WTC11 (cell line): Measurements from ENCODE around the gene PHF12. TPM values are rescaled to one million over a fixed set of nuclear protein-coding genes. Genes with fewer than 3 reads are reported as not detected.

Source experiments
- ATAC-seq: fragments of 200-7000 bp; cut with Tn5 transposase; 2 replicates; pipeline ENCODE4 v1.10.0; 2021; ENCODE audit warnings: mild to moderate bottlenecking, moderate library complexity
- CTCF ChIA-PET: fragments of 300-600 bp; sonication (Branson Sonifier 250); formaldehyde crosslinking; loops from one replicate; lab custom pipeline; 2021; ENCODE audit warnings: antibody characterized with exemption; lab: Charles Lee
- POLR2A ChIA-PET: fragments of 350-600 bp; sonication (Branson Sonifier 250); formaldehyde crosslinking; loops from one replicate; lab custom pipeline; 2021; ENCODE audit warnings: antibody characterized with exemption; lab: Charles Lee
- DNase-seq: peaks from one replicate; pipeline ENCODE4 v3.0.0; 2021; ENCODE audit warnings: low spot score
- H3K27ac Mint-ChIP-seq: 2 replicates; pipeline ENCODE4 v1.8.0; 2021; ENCODE audit warnings: mixed read lengths
- H3K27me3 Mint-ChIP-seq: 2 replicates; pipeline ENCODE4 v1.8.0; 2021; ENCODE audit warnings: low read depth, mild to moderate bottlenecking, moderate library complexity, mixed read lengths
- H3K36me3 Mint-ChIP-seq: 2 replicates; pipeline ENCODE4 v1.8.0; 2021; ENCODE audit warnings: mixed read lengths
- H3K4me1 Mint-ChIP-seq: 2 replicates; pipeline ENCODE4 v1.8.0; 2022; ENCODE audit warnings: mixed read lengths
- H3K4me3 Mint-ChIP-seq: 2 replicates; pipeline ENCODE4 v1.8.0; 2021; ENCODE audit warnings: mild to moderate bottlenecking, moderate library complexity, mixed read lengths
- H3K9me3 Mint-ChIP-seq: 2 replicates; pipeline ENCODE4 v1.8.0; 2021; ENCODE audit warnings: mixed read lengths
- CBFB ChIP-seq: sonication (generic); formaldehyde crosslinking; IDR thresholded peaks from 2 replicates; pipeline ENCODE4 v1.8.1; 2022; ENCODE audit warnings: mild to moderate bottlenecking, low read depth, missing genetic modification reagents
- ESRRA ChIP-seq: sonication (generic); formaldehyde crosslinking; IDR thresholded peaks from 2 replicates; pipeline ENCODE4 v1.8.1; 2022; ENCODE audit warnings: mild to moderate bottlenecking, missing genetic modification reagents, borderline replicate concordance
- GTF2I ChIP-seq: fragments of 250-450 bp; sonication (Bioruptor Pico); conservative IDR thresholded peaks from 2 replicates; pipeline ENCODE4 v1.4.0; 2021; ENCODE audit warnings: mild to moderate bottlenecking
- IRF1 ChIP-seq: sonication (generic); formaldehyde crosslinking; IDR thresholded peaks from 2 replicates; pipeline ENCODE4 v1.8.0; 2023; ENCODE audit warnings: missing genetic modification reagents
- JUN ChIP-seq: sonication (generic); formaldehyde crosslinking; IDR thresholded peaks from 2 replicates; pipeline ENCODE4 v1.8.0; 2023; ENCODE audit warnings: mild to moderate bottlenecking, missing genetic modification reagents
- MAX ChIP-seq: sonication (generic); formaldehyde crosslinking; IDR thresholded peaks from 2 replicates; pipeline ENCODE4 v1.8.0; 2022; ENCODE audit warnings: mild to moderate bottlenecking, missing genetic modification reagents
- NFE2L1 ChIP-seq: sonication (generic); formaldehyde crosslinking; IDR thresholded peaks from 2 replicates; pipeline ENCODE4 v1.8.1; 2023; ENCODE audit warnings: missing genetic modification reagents
- RELA ChIP-seq: sonication (generic); formaldehyde crosslinking; IDR thresholded peaks from 2 replicates; pipeline ENCODE4 v1.8.1; 2022; ENCODE audit warnings: missing genetic modification reagents, mild to moderate bottlenecking, borderline replicate concordance
- SMAD4 ChIP-seq: sonication (generic); formaldehyde crosslinking; IDR thresholded peaks from 2 replicates; pipeline ENCODE4 v1.8.0; 2022; ENCODE audit warnings: mild to moderate bottlenecking, missing genetic modification reagents
- ZBTB43 ChIP-seq: sonication (generic); formaldehyde crosslinking; IDR thresholded peaks from 2 replicates; pipeline ENCODE4 v1.8.1; 2023; ENCODE audit warnings: mild to moderate bottlenecking, missing genetic modification reagents
- ZNF671 ChIP-seq: fragments of 250-450 bp; sonication (Bioruptor Pico); IDR thresholded peaks from 2 replicates; pipeline ENCODE4 v1.8.0; 2021; ENCODE audit warnings: mild to moderate bottlenecking
- total RNA-seq: library from RNA; stranded (reverse); gene quantifications from 3 replicates; pipeline ENCODE4 v1.2.3, GENCODE V29; 2021
- TF ChIP-seq, protein P1 (sequence below): sonication (generic); formaldehyde crosslinking; IDR thresholded peaks from 2 replicates; pipeline ENCODE4 v1.8.0; 2022; ENCODE audit warnings: missing genetic modification reagents
- TF ChIP-seq, protein P2 (sequence below): fragments of 250-450 bp; sonication (Bioruptor Pico); IDR thresholded peaks from 2 replicates; pipeline ENCODE4 v1.9.0; 2021; ENCODE audit warnings: mild to moderate bottlenecking, borderline replicate concordance
- TF ChIP-seq, protein P3 (sequence below): sonication (generic); formaldehyde crosslinking; IDR thresholded peaks from 2 replicates; pipeline ENCODE4 v1.8.1; 2022; ENCODE audit warnings: low read depth, missing genetic modification reagents, borderline replicate concordance
- TF ChIP-seq, protein P4 (sequence below): sonication (generic); formaldehyde crosslinking; IDR thresholded peaks from 2 replicates; pipeline ENCODE4 v1.8.0; 2023; ENCODE audit warnings: missing genetic modification reagents, mild to moderate bottlenecking, borderline replicate concordance

Gene PHF12
- total RNA-seq, 1 experiment from 2014 or later, result 69.8 TPM

- TF ChIP-seq, protein P1, sequence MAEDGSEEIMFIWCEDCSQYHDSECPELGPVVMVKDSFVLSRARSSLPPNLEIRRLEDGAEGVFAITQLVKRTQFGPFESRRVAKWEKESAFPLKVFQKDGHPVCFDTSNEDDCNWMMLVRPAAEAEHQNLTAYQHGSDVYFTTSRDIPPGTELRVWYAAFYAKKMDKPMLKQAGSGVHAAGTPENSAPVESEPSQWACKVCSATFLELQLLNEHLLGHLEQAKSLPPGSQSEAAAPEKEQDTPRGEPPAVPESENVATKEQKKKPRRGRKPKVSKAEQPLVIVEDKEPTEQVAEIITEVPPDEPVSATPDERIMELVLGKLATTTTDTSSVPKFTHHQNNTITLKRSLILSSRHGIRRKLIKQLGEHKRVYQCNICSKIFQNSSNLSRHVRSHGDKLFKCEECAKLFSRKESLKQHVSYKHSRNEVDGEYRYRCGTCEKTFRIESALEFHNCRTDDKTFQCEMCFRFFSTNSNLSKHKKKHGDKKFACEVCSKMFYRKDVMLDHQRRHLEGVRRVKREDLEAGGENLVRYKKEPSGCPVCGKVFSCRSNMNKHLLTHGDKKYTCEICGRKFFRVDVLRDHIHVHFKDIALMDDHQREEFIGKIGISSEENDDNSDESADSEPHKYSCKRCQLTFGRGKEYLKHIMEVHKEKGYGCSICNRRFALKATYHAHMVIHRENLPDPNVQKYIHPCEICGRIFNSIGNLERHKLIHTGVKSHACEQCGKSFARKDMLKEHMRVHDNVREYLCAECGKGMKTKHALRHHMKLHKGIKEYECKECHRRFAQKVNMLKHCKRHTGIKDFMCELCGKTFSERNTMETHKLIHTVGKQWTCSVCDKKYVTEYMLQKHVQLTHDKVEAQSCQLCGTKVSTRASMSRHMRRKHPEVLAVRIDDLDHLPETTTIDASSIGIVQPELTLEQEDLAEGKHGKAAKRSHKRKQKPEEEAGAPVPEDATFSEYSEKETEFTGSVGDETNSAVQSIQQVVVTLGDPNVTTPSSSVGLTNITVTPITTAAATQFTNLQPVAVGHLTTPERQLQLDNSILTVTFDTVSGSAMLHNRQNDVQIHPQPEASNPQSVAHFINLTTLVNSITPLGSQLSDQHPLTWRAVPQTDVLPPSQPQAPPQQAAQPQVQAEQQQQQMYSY, result no peak
- peak; percentile 100 for TF ChIP-seq ZBTB43 (CRISPR knock-in tag)
- TF ChIP-seq, protein P2, sequence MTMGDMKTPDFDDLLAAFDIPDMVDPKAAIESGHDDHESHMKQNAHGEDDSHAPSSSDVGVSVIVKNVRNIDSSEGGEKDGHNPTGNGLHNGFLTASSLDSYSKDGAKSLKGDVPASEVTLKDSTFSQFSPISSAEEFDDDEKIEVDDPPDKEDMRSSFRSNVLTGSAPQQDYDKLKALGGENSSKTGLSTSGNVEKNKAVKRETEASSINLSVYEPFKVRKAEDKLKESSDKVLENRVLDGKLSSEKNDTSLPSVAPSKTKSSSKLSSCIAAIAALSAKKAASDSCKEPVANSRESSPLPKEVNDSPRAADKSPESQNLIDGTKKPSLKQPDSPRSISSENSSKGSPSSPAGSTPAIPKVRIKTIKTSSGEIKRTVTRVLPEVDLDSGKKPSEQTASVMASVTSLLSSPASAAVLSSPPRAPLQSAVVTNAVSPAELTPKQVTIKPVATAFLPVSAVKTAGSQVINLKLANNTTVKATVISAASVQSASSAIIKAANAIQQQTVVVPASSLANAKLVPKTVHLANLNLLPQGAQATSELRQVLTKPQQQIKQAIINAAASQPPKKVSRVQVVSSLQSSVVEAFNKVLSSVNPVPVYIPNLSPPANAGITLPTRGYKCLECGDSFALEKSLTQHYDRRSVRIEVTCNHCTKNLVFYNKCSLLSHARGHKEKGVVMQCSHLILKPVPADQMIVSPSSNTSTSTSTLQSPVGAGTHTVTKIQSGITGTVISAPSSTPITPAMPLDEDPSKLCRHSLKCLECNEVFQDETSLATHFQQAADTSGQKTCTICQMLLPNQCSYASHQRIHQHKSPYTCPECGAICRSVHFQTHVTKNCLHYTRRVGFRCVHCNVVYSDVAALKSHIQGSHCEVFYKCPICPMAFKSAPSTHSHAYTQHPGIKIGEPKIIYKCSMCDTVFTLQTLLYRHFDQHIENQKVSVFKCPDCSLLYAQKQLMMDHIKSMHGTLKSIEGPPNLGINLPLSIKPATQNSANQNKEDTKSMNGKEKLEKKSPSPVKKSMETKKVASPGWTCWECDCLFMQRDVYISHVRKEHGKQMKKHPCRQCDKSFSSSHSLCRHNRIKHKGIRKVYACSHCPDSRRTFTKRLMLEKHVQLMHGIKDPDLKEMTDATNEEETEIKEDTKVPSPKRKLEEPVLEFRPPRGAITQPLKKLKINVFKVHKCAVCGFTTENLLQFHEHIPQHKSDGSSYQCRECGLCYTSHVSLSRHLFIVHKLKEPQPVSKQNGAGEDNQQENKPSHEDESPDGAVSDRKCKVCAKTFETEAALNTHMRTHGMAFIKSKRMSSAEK (CRISPR knock-in tag), result no peak
- peak; percentile 77; the same call in 1 of the 2 replicates for TF ChIP-seq RELA (CRISPR knock-in tag)
- TF ChIP-seq NFE2L1 (CRISPR knock-in tag), result peak; percentile 51; the same call in 1 of the 2 replicates
- TF ChIP-seq ESRRA, result peak; percentile 80; the same call in 1 of the 2 replicates
- TF ChIP-seq, all 79 proteins: peak for 26
Observed at GRCh38 chr17:28902819-28903545, 48.3 kb downstream of the PHF12 start, which contains the start of gene DHRS13 (continued).

DNA sequence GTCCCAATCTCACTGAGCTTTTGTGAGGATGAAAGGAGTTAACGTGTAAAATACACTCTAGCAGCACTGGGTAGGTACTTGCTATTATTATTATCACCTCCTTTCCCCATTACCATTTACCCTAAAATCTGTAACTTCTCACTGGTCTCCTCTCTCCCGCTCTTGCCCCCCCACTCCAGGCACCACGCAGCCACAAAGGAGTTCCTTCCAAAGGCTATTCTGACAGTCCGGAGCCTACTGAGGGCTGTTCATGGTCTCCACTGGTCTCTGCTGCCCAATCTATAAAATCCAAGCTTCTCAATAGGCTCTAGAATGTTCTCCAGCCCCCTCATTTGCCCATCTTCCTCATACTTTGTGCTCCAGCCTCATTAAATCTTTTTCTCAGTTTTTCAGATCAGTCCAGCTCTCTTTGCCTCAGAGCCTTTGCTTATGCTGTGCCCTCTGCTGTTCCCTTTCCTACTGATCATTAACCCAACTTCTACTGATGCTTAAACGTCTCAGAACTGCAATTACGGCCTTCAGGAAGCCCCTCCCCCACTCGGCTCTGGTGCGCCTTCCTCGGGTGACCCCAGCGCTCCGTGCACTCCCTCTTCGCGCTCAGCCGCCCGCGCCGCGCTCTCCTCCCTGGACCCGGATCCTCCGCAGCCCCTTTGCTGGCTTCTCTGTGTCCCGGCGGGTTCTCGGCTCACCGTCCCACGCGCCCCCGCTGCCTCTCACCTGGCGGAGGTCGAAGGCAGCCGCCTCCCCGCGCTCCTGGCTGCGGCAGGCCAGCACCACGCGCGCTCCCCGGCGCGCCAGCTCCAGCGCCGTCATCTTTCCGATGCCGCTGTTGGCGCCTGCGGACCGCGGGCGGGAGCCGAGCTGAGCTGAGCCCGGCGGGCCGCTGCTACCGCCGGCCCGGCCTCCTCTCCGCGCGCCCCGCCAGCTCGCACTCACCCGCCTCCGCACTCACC lies 49.2 kb downstream of the PHF12 start:
- peak overlapping the region; percentile 85 for H3K4me3 Mint-ChIP-seq
- ATAC-seq, result peak; percentile 22
- no peaks in the 10 kb centered on the region for H3K27me3 Mint-ChIP-seq
- ChIA-PET CTCF (interaction anchor here (0.5 to 9.0 kb wide), 30 partner anchors 9 to 688 kb away, joined by 3 to 103 read pairs (median 4); partner anchors contain the start of genes FAM222B, NEK8 and TLCD1), POLR2A (interaction anchor here (0.9 to 2.2 kb wide), 3 partner anchors 48 to 325 kb away, joined by 3 to 8 read pairs (median 3); partner anchors contain the start of genes ALDOC and TLCD1)
- H3K27ac Mint-ChIP-seq, result peak overlapping the region; percentile 61
- H3K9me3 Mint-ChIP-seq, result no peaks in the 10 kb centered on the region
- peaks cover 34% of the 10 kb centered on the region for H3K4me1 Mint-ChIP-seq
- H3K36me3 Mint-ChIP-seq, result peaks cover 22% of the 10 kb centered on the region
- DNase-seq, result no peak
- TF ChIP-seq GTF2I (CRISPR knock-in tag), result 0 out of 2 replicates have a peak, but pooled peaks have one; percentile 21
- peak; percentile 58; the same call in 1 of the 2 replicates for TF ChIP-seq MAX
- TF ChIP-seq, protein P3, sequence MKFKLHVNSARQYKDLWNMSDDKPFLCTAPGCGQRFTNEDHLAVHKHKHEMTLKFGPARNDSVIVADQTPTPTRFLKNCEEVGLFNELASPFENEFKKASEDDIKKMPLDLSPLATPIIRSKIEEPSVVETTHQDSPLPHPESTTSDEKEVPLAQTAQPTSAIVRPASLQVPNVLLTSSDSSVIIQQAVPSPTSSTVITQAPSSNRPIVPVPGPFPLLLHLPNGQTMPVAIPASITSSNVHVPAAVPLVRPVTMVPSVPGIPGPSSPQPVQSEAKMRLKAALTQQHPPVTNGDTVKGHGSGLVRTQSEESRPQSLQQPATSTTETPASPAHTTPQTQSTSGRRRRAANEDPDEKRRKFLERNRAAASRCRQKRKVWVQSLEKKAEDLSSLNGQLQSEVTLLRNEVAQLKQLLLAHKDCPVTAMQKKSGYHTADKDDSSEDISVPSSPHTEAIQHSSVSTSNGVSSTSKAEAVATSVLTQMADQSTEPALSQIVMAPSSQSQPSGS (CRISPR knock-in tag), result no peak
- no peak for TF ChIP-seq SMAD4 (CRISPR knock-in tag)
- no peak; the same call in 1 of the 2 replicates for TF ChIP-seq ZNF671 (CRISPR knock-in tag)
- TF ChIP-seq, protein P4, sequence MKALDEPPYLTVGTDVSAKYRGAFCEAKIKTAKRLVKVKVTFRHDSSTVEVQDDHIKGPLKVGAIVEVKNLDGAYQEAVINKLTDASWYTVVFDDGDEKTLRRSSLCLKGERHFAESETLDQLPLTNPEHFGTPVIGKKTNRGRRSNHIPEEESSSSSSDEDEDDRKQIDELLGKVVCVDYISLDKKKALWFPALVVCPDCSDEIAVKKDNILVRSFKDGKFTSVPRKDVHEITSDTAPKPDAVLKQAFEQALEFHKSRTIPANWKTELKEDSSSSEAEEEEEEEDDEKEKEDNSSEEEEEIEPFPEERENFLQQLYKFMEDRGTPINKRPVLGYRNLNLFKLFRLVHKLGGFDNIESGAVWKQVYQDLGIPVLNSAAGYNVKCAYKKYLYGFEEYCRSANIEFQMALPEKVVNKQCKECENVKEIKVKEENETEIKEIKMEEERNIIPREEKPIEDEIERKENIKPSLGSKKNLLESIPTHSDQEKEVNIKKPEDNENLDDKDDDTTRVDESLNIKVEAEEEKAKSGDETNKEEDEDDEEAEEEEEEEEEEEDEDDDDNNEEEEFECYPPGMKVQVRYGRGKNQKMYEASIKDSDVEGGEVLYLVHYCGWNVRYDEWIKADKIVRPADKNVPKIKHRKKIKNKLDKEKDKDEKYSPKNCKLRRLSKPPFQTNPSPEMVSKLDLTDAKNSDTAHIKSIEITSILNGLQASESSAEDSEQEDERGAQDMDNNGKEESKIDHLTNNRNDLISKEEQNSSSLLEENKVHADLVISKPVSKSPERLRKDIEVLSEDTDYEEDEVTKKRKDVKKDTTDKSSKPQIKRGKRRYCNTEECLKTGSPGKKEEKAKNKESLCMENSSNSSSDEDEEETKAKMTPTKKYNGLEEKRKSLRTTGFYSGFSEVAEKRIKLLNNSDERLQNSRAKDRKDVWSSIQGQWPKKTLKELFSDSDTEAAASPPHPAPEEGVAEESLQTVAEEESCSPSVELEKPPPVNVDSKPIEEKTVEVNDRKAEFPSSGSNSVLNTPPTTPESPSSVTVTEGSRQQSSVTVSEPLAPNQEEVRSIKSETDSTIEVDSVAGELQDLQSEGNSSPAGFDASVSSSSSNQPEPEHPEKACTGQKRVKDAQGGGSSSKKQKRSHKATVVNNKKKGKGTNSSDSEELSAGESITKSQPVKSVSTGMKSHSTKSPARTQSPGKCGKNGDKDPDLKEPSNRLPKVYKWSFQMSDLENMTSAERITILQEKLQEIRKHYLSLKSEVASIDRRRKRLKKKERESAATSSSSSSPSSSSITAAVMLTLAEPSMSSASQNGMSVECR (CRISPR knock-in tag), result 0 out of 2 replicates have a peak, but pooled peaks have one; percentile 12
- TF ChIP-seq CBFB, result no peak
- no peak for TF ChIP-seq IRF1
- TF ChIP-seq JUN (CRISPR knock-in tag), result peak; percentile 33; the same call in 1 of the 2 replicates
